HG02870 (cell line): ENCODE results near the gene ZNF487.
A peak's percentile ranks its signal among the peaks of the same experiment; 100 is the strongest.
"Not testable (repeated sequence)": the region's sequence is repeated elsewhere in the genome, so short reads cannot be mapped to it uniquely, and the experiment has no call there.

Experiments used
- ATAC-seq: cut with Tn5 transposase; IDR thresholded peaks from one replicate; pipeline ENCODE4 v1.9.1; 2021; ENCODE audit warnings: mild to moderate bottlenecking, moderate library complexity; ENCODE audit not compliant: unreplicated experiment

The ZNF487 gene

DNA sequence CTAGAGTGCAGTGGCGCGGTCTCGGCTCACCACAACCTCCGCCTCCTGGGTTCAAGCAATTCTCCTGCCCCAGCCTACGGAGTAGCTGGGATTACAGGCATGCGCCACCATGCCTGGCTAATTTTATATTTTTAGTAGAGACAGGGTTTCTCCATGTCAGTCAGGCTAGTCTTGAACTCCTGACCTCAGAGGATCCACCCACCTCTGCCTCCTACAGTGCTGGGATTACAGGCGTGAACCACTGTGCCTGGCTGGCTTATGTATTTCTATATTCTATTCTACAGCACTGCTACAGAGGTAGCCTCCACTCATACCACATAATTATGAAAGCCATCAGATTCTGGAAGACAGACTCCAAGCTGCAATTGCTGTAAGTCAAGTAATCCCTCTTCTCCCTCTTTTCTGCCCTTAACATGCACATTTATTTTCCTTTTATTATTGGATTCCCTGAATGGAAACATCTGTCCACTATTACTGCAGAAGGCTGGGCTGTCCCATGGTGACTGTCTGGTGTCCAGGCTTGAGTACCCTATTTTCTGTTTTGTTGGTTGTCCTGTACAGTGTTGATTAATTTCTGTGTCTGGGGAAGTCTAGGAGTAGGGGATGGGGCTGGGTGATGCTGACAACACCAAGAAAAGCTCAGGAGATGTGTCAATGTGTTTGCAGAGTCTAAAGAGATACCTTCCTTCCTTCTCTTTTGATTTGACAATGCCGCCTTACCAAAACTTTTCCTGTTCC, 5.8 kb upstream of the ZNF487 start:
- ATAC-seq = no peak

- ATAC-seq = no peak
Observed at GRCh38 chr10:43437141-43437870, 395 bp downstream of the ZNF487 start.

GRCh38 chr10:43440463-43441134, 3.7 kb downstream of the ZNF487 start:
- ATAC-seq = no peak

DNA sequence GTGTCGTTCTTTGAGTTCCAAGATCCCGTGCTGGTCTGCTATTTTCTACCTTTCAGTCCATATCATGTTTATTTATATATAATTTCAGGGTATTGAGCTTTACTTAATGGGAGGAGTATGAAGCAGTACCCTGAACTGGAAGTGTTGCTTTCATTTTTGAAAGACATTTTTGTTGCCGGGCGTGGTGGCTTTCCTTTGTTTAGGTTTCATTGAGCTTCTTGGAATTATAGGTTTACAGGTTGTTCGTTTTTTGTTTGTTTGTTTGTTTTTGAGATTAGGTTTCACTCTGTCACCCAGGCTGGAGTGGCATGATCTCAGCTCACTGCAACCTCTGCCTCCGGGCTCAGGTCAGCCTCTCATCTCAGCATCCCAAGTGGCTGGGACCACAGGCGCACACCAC, 7.4 kb downstream of the ZNF487 start:
- no peak for ATAC-seq

DNA sequence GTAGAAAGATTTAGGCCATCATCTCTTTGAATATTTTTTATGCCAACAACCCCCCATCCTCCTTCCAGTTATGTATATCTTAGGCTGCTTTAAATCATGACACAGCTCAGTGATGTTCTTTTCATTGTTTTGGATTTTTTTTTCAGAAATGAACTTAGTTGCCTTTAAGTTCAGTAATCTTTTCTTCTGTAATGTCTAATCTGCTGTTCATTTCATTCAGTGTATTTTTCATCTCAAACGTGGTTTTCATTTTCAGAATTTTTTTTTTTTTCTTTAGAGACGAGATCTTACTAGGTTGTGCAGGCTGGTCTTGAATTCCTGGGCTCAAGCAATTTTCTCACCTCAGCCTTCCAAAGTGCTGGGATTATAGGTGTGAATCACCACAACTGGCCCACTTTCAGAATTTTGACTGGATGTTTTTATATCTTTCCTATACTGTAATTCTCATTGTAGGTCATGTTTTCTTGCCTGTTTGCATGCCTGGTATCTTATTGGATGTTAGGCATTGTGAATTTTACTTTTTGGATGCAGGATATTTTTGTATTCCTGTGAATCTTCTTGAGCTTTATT, 8.1 kb downstream of the ZNF487 start:
- no peak for ATAC-seq

GRCh38 chr10:43446219-43447017, 9.5 kb downstream of the ZNF487 start:
- not testable (repeated sequence) for ATAC-seq

- ATAC-seq = no peak
Observed at GRCh38 chr10:43448742-43449141, 11.8 kb downstream of the ZNF487 start.

DNA sequence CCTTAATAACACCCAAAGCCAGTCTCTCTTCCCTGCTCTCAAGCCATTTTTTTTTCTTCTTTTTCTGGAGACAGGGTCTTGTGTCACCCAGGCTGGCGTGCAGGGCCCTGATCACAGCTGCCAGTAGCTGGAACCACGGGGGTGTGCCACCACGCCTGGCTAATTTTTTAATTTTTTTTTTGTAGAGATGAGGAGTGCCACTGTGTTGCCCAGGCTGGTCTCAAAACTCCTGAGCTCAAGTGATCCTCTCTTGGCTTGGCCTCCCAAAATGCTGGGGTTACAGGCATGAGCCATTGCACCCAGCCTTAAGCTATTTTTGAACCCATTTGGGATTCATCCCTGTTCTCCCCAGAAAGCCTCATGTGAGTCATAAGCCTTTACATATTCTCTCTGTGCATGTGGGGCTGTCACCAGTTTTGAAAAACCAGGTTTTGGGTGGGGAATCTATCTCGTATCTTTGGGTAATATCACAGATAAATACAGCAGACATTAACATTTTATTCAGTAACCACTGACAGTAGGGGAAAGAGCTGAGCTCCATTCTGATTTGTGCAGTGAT, 15.5 kb downstream of the ZNF487 start:
- ATAC-seq = no peak

DNA sequence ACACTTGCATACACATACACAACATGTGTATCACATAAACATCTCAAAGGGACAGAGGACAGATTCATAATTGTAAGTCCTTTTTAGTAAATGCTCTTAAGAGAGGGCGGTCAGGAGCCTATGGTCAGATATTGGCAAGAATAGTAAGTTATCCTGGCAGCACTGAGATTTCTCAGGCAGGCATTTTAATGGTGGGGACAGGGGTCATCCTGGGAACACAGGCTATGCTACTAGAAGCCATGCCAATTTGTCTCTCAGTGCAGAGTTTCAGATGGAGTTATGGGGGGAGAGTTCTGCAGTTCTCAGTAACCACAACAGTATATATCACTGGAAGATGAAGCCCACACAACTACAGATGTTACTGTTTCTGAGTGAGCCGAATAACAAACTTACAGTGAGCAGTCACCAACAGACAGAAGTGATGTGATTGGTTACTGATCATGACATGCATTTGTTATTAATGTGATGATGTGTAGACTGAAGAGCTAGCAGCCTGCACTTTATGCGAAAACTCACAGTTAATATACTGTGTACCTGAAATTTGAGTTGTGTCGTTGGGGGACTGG, 16.4 kb downstream of the ZNF487 start:
- peak; percentile 45 for ATAC-seq

GRCh38 chr10:43454025-43454424, 17.1 kb downstream of the ZNF487 start:
- not testable (repeated sequence) for ATAC-seq

- ATAC-seq = not testable (repeated sequence)
Observed at GRCh38 chr10:43456561-43456960, 19.6 kb downstream of the ZNF487 start.

DNA sequence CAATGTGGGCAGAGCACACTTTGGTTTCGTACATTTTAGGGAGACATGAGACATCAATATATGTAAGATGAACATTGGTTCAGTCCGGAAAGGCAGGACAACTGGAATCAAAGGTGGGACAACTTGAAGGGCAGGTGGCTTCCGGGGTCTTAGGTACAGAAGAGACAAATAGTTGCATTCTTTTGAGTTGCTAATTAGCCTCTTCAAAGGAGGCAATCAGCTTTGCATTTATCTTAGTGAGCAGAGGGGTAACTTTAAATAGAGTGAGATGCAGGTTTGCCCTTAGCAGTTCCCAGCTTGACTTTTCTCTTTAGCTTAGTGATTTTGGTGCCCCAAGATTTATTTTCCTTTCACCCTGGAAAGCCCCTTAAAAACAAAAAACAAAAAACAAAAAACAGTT, 21.3 kb downstream of the ZNF487 start:
- no peak for ATAC-seq

- peak; percentile 69 for ATAC-seq
Observed at GRCh38 chr10:43461950-43462349, 25.0 kb downstream of the ZNF487 start.

DNA sequence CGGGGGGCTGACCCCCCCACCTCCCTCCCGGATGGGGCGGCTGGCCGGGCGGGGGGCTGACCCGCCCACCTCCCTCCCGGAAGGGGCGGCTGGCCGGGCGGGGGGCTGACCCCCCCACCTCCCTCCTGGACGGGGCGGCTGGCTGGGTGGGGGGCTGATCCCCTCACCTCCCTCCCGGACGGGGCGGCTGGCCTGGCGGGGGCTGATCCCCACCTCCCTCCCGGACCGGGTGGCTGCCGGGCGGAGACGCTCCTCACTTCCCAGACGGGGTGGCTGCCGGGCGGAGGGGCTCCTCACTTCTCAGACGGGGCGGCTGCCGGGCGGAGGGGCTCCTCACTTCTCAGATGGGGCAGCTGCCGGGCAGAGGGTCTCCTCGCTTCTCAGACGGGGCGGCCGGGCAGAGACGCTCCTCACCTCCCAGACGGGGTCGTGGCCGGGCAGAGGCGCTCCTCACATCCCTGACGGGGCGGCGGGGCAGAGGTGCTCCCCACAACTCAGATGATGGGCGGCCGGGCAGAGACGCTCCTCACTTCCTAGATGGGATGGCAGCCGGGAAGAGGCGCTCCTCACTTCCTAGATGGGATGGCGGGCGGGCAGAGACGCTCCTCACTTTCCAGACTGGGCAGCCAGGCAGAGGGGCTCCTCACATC, 28.3 kb downstream of the ZNF487 start:
- not testable (repeated sequence) for ATAC-seq

DNA sequence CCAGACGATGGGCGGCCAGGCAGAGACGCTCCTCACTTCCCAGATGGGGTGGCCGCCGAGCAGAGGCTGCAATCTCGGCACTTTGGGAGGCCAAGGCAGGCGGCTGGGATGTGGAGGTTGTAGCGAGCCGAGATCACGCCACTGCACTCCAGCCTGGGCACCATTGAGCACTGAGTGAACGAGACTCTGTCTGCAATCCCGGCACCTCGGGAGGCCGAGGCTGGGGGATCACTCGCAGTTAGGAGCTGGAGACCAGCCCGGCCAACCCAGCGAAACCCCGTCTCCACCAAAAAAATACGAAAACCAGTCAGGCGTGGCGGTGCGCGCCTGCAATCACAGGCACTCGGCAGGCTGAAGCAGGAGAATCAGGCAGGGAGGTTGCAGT, 28.8 kb downstream of the ZNF487 start:
- ATAC-seq = not testable (repeated sequence)

DNA sequence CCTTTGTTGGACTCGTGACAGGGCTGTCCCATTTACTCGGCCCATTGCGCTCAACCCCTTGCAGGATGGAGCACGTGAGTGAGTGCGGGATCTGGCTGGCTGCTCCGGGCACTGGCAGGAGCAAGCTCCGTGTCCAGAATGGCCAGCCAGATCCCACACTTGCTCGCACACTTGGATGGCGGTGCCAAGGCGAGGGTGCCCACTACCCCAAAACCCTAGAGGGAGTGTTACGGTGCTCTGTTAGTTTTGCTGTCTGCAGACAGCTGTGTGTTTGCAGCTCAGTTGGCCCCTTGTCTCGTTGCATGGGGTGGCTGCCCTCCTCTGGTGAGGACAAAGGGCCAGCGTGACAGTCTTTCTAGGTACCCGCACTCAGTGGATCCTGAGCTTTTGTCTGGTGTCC, 34.2 kb downstream of the ZNF487 start:
- ATAC-seq = no peak

- ATAC-seq = no peak
Observed at GRCh38 chr10:43471935-43472720, 35.2 kb downstream of the ZNF487 start.

DNA sequence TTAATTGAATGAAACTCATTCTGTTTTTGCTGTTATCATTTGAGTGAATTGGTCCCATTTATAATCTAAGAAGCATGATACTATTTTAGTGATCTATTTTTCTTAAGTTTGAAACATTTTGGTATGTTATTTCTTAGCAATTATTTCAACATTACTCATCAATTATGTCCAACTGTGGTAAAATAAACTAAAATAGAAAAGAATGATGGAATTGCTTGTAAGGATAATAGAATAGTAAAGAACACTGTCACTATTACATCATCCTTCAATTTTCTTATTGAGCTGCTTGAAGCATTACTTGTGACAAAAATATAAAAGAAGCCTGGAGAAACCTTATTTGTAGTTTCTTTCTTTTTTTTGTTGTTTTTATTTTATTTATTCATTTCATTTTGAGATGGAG, 42.4 kb downstream of the ZNF487 start:
- no peak for ATAC-seq
